HG03135 (cell line): ENCODE measurements around the gene P4HA3.

ENCODE experiments used
- ATAC-seq: cut with Tn5 transposase; IDR thresholded peaks from one replicate; pipeline ENCODE4 v1.9.1; 2021; ENCODE audit warnings: mild to moderate bottlenecking, moderate library complexity; ENCODE audit not compliant: unreplicated experiment

P4HA3 gene

GRCh38 chr11:74268456-74268855, 43.0 kb downstream of the P4HA3 start:
- ATAC-seq, result no peak

GRCh38 chr11:74267014-74267413, 44.4 kb downstream of the P4HA3 start:
- ATAC-seq, result no peak

- ATAC-seq, result no peak
Measured at GRCh38 chr11:74265256-74265655, 46.2 kb downstream of the P4HA3 start.

- ATAC-seq, result no peak
Measured at GRCh38 chr11:74262725-74263124, 48.7 kb downstream of the P4HA3 start.

- no peak for ATAC-seq
Measured at GRCh38 chr11:74257959-74258553, 53.4 kb downstream of the P4HA3 start.

- ATAC-seq, result no peak
Measured at GRCh38 chr11:74256378-74257133, 54.9 kb downstream of the P4HA3 start.

- ATAC-seq, result no peak
Measured at GRCh38 chr11:74255741-74256375, 55.6 kb downstream of the P4HA3 start.

- no peak for ATAC-seq
Measured at GRCh38 chr11:74253361-74253760, 58.1 kb downstream of the P4HA3 start.

GRCh38 chr11:74249496-74249895, 61.9 kb downstream of the P4HA3 start:
- no peak for ATAC-seq

GRCh38 chr11:74248469-74248868, 63.0 kb downstream of the P4HA3 start:
- no peak for ATAC-seq

GRCh38 chr11:74238243-74238642, 73.2 kb downstream of the P4HA3 start:
- no peak for ATAC-seq

GRCh38 chr11:74237541-74237940, 73.9 kb downstream of the P4HA3 start:
- ATAC-seq, result no peak

GRCh38 chr11:74235121-74235520, 76.3 kb downstream of the P4HA3 start:
- ATAC-seq, result no peak

- no peak for ATAC-seq
Measured at GRCh38 chr11:74233683-74234082, 77.8 kb downstream of the P4HA3 start.

- ATAC-seq, result no peak
Measured at GRCh38 chr11:74232311-74232950, 79.0 kb downstream of the P4HA3 start.

- no peak for ATAC-seq
Measured at GRCh38 chr11:74226907-74227306, 84.5 kb downstream of the P4HA3 start.

GRCh38 chr11:74225565-74225964, 85.9 kb downstream of the P4HA3 start:
- no peak for ATAC-seq

GRCh38 chr11:74221816-74222215, 89.6 kb downstream of the P4HA3 start:
- no peak for ATAC-seq

- no peak for ATAC-seq
Measured at GRCh38 chr11:74220376-74220775, 91.1 kb downstream of the P4HA3 start.
